Stimulated activated CD8-positive, alpha-beta memory T cell treated with anti-CD3 and anti-CD28 coated beads, Interleukin-2, amount 100 ng/mL, for 48 hours (primary cell): ENCODE measurements around the gene MAPK1IP1L.
"Not testable (repeated sequence)": the region's sequence is repeated elsewhere in the genome, so short reads cannot be mapped to it uniquely, and the experiment has no call there.

ENCODE experiments used
- DNase-seq, 2 donors: peaks; one replicate each; pipeline ENCODE4 v3.0.0-alpha.2; 2020; ENCODE audit warnings: low read depth in 2 of 2

Gene MAPK1IP1L

DNA sequence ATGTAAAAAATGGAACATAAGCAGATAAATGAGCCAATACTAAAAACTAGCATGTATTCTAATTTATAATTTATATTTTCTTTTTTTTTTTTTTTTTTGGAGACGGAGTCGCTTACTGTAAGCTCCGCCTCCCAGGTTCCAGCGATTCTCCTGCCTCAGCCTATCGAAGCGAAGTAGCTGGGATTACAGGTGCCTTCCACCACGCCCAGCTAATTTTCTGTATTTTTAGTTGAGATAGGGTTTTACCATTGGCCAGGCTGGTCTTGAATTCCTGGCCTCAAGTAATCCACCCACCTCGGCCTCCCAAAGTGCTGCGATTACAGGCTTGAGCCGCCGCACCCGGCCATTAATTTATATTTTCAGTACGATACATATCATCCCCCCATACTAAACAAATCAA lies 2.7 kb downstream of the MAPK1IP1L start:
- DNase-seq, result no peak

DNA sequence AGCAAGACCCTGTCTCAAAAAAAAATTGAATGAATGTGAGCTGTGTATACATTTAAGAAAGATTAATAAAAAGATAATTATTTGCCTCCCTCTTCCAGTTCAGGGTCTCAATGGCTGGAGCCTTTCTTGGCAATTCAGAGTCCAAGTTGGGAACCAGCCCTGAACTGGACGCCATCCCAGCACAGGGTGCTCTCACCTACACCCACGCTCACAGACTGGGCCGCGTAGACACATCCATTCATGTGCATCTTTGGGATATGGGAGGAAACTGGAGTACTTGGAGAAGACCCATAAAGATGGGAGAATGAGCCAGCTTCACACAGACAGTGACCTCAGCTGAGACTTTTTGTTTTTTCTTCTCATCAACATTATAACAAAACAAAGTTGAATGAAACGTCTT lies 6.5 kb downstream of the MAPK1IP1L start:
- no peak for DNase-seq

DNA sequence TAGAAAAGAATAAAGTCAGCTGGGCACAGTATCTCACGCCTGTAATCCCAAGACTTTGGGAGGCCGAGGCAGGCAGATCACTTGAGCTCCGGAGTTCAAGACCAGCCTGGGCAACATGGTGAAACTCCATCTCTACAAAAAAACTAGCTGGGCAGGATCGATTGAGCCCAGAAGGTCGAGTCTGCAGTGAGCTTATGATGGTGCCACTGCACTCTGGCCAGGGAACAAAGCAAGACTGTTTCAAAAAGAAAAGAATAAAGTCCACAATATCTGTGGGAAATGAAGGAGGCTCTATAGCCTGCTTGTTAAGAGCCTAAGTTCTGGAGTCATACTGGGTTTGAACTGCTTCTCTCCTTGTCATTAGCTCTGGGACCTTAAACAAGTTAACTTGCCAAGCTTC lies 7.9 kb downstream of the MAPK1IP1L start:
- DNase-seq, result no peak

DNA sequence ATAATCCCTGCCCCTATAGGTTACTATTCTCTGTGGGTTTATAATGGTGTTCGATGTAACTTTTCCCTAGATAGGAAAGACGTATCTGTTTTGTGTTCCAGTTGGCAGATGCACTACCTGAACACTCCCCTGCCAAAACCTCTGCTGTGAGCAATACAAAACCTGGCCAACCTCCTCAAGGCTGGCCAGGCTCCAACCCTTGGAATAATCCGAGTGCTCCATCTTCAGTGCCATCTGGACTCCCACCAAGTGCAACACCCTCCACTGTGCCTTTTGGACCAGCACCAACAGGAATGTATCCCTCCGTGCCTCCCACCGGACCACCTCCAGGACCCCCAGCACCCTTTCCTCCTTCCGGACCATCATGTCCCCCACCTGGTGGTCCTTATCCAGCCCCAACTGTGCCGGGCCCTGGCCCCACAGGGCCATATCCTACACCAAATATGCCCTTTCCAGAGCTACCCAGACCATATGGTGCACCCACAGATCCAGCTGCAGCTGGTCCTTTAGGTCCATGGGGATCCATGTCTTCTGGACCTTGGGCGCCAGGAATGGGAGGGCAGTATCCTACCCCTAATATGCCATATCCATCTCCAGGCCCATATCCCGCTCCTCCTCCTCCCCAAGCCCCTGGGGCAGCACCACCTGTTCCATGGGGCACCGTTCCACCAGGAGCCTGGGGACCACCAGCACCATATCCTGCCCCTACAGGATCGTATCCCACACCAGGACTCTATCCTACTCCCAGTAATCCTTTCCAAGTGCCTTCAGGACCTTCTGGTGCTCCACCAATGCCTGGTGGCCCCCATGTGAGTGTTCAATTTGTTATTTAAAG lies 11.3 kb downstream of the MAPK1IP1L start:
- DNase-seq, result no peak

DNA sequence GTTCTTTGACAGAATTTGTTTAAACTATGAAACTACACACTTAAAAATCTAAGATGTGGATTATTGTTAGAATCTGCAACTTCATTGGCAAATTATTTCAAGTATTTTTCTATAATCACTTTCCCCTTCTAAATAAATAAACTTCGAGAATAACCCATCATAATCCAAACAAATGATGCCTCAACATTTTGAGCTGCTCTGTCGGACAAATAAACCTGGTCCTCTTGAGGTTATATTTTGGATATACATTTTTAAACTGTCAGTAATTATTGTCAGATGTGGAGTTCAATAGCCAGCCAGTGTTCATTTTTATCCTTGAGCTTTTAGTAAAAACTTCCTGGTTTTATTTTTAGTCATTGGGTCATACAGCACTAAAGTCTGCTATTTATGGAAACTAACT lies 13.4 kb downstream of the MAPK1IP1L start:
- DNase-seq, result not testable (repeated sequence)

DNA sequence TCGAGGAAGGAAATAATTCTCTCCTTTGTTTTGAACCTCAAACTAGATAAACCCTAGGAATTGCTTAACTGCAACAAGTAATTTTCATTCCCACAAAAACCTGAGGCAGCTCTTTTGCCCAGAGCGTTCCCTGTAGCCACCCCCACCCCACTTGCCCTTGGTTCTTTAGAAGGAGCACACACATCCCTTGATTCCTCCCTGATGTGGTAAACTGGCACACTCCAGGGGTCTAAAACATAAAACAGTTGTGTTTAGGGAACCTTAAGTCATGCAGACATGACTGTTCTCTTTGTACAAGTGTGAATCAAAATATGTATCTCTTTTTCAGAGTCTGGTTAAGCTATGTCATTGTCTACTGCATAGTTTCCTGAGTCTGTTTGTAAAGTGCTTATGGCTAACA lies 14.0 kb downstream of the MAPK1IP1L start:
- no peak for DNase-seq

DNA sequence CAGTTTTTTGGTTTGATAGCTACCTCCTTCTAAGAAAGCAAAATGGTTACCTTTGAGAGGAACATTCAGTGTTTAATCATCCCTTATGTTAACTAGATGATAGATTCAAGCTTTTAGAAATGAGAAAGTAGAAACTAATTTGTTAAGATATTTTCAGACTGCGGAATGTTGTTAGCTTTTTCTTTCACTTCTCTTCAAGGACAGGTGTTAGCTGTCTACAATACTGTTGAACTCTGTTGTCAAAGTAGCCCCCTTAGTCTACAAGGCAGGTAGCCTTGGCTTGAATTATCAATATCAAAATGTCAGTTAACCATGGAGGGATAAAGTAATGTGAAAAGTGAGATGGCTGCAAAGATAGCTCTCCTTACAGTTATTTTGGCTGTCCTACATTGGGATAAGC lies 14.8 kb downstream of the MAPK1IP1L start:
- no peak for DNase-seq

DNA sequence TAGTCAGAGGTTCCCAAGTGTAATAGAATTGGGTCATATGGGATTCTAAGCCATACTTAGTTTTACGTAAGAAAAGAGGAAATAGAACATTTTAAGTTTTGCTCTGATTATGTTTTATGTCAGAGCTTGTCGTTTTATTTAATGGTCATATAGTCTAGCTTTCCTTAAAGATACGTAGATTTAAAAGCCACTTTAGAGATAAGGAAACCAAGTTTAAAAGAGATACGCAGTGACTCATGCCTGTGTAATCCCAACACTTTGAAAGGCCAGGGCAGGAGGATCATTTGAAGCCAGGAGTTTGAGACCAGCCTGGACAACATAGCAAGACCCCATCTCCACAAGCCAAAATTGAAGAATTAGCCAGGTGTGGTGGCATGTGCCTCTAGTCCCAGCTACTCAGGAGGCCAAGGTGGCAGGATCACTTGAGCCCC lies 19.5 kb downstream of the MAPK1IP1L start:
- DNase-seq, result no peak

DNA sequence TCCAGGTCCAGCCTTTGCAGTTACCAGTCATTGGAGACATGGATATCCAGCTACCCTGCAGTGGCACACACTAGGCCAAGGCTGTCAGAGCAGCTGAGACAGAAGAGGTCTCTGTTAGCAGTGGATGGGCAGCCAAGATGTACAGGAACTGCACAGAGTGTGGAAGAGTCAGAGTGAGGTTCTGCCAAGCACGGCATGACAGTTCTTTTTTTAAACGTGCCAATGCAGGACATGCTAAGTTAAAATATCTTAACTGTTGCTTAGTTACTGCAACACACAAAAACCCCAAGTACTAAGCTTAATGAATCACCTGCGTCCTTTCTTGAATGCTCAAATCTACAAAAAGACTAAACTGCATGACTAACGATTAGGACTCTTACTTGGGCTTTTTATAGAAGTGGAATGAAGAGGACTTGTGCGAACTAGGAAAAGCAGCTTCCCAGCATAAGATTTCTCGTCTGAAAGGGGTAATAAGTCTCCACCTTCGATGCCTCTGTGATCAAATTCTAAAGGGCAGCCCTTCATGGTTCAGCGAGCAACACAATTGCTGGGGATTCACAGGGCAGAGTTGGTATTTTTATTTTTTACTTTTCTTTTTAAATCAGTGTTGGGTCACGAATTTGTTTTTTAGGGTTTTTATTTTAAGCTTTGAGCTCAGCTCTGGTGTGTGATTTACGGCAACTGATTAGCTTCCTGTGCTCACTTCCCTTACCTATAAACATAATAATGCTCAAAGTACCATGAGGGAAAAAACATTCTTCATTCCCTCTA lies 20.6 kb downstream of the MAPK1IP1L start:
- DNase-seq, result no peak

DNA sequence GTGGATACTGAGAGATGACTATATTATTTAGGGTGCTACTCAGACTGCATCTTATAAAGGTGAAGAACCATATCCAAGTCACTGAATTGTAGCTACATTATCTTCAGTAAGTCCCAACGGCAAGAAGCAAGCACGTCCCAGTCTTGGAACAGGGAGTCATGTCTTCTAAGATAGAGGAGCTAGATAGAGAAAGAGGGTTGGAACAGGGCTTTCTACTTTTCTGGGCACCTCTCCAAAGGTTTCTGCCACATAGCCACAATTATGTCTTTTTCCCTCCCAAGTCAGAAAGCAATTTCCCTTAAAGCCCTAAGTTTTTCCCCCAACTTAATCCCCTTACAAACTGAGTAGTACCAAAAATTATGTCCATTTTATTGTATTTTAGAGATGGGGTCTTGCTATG lies 22.4 kb downstream of the MAPK1IP1L start:
- no peak for DNase-seq

DNA sequence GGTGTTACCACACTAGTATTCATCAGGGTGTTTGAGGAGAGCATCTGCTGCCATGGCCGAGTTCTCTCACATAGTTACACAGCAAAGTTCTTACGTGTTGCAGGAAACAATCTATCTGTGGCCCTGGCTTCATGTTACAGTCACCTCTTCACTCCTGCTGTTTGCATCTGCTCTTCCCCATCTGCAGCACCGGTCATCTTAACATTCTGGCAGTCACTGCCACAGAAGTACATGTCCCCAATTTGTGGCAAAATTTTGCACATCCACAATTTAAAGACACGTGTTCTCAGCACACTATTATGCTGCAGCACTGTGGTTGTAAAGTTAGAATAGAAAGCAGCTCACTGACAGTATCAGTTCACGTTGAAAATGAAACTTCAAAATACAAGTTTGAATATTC lies 23.2 kb downstream of the MAPK1IP1L start:
- DNase-seq, result no peak

DNA sequence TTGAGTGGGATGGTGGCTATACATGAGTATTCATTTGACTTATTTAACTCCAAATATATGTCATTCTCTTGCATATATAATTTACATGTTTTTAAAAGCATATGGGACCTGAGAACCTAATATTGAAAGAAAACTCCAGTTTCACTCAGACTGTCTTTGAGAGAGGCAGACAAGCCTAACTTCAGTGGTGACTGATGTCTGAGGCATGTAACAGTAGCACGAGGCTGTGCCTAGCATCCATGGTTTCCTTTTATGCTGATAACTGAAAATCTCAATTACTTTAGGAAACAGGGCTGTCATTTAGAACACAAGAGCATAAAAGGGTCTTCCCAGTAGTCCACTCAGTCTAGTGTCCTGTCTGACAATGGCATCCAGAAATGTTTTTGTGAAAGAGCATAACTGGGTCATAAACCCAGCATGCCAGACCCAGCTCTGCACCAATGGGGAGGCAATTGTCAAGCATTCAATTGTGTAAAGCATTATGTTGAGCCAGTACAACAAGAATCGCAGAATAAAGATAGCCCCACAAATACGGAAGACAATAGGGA lies 24.3 kb downstream of the MAPK1IP1L start:
- no peak for DNase-seq

DNA sequence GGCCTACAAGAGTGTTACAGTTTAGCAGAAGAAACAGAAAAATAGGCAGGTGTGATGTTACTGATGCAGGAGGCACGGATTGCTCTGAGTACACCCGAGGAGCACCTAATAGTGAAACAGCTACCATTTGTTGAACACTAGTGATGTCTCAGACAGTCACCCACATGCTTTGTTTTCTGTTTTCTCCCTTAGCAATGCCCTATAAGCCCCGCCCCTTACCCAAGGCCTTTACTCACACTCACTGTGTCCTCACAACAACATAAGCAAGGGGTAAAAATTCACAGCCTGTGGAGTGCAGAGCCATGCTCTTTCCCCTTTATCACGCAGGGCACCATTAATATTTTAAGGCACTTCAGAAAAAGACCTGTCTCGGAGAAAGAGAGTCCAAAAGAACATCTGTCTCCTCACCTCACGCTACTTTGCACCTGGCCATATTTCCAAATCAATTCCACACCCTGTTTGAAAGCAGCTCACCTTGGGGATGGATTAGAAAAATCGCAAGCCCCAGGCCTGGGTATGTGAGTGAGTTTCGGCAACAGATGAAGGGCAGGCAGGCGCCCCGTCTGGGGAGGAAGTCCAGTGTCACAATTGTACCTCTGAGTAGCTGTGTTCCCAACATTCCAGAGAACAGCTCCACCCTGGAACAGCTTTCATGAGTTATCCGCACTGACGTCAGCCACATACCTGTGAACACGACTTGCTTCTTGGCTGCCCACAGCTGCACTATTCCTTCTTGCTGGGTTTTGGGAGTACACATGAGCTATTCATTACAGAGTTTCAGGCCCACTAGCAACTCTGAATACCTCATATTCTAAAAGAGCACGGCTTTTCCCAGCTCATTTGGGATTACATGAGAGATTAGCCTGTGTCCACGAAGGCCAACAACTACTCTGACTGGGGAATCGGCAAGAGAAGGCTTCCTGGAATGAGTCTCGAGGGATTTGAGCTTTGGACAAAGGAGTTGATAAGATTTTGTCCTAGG lies 26.0 kb downstream of the MAPK1IP1L start:
- no peak for DNase-seq

DNA sequence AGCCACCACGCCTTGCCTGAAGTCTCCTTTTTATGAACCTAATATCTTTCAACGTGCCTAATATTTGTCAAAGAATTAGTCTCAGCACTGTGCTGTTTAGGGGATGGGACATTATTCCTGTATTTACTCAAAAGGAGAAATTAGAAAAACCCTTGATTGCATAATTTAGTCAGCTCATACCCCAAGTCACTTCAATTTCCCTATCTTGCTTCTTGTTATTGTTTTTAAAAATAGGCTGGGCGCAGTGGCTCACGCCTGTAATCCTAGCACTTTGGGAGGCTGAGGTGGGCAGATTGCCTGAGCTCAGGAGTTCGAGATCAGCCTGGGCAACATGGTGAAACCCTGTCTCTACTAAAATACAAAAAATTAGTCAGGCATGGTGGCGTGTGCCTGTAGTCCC lies 28.5 kb downstream of the MAPK1IP1L start:
- not testable (repeated sequence) for DNase-seq

DNA sequence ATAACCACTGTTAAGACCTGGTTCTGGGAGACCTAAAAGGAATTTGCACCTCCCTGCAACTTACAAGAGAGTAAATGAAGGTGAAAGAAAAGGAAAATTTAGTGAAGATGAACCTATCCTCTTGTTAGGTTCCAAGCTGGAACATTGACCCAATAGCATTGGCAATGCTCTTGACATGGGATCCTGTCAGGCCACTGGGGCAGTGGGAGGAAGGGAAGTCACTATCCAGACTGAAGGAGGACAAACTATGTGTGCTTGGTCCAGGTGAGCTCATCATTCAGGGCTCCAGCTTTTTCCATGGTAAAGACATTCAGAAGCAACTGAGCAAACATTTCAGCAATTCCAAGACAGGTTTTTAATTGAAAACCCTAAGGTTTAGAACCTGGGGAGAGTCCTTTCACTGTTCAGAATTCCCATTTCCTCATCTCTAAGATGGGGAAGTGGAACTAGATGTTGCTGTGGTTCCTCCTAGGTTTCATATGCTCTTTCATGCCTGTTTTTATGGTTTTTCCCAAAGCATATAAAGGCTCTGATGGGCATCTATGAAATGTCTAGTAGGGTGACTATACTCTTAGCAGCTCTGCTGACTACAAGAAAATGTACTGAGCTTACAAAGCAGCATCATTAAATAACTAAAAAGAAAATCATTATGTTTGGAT lies 33.1 kb downstream of the MAPK1IP1L start:
- no peak for DNase-seq

DNA sequence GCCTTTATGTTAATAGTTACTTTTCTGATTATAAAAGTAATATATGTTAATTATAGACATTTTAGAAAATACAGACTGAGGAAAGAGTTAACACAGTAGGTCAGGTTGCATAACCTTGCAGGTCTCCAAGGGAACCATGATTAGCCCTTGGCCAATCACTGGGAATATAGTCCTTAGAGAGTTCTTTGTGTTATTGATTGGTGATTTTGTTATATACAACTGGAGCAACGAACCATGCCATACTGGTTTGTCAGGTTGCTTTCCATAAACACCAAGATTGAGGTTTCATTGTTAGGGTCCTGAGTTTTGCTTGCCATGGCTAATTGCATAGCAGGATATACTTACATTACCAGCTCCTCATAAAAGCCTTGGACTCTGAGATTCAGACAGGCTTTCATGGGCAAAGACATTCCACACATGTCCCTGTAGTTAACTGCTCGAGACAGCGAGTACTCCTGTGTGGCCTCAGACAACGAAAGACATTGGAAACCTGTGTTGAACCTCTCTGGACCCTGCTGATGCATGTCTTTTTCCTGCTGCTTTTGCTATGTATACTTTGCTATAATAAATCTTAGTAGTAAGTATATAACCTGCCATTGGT lies 33.7 kb downstream of the MAPK1IP1L start:
- DNase-seq, result no peak

DNA sequence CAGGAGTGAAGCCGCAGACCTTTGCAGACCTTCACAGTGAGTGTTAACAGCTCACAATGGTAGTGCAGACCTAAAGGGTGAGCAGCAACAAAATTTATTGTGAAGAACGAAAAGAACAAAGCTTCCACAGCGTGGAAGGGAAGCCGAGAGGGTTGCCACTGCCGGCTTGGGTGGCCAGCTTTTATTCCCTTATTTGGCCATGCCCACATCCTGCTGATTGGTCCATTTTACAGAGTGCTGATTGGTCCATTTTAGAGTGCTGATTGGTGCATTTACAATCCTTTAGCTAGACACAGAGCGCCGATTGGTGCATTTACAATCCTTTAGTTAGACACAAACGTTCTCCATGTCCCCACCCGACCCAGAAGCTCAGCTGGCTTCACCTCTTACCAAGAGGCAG lies 35.5 kb downstream of the MAPK1IP1L start:
- DNase-seq, result no peak

DNA sequence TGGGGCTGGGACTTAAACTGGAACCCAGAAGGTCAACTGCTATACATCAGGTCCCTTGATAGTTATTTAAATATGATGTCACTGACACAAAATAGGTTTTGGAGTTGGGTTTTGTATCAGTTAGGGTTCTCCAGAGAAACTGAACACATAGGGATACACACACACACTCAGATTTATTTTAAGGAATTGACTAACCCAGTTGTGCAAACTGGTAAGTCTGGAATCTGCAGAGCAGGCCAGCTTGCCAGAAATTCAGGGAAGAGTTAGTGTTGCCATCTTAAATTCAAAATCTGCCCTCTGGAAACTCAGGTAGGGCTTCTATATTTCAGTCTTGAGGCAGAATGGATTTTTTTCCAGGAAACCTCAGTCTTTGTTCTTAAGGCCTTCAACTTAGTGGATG lies 36.9 kb downstream of the MAPK1IP1L start:
- no peak for DNase-seq

DNA sequence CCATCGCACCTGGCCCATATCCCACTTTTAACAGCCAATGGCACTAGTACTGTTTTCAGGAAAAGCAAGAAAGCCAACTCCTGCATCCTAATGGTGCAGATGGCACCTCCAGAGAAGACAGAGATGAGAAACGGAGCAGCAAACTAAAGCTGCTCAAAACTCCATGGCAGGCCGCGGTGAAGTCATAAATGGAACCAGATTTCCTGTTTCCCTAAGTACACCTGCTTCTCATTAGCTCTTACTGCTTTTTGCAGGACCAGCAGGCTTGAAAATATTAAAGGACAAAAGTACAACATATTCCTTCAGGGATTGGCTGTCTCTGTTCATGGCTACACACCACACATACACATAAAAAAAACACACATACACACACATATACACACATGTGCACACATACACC lies 40.9 kb downstream of the MAPK1IP1L start:
- DNase-seq, result no peak

DNA sequence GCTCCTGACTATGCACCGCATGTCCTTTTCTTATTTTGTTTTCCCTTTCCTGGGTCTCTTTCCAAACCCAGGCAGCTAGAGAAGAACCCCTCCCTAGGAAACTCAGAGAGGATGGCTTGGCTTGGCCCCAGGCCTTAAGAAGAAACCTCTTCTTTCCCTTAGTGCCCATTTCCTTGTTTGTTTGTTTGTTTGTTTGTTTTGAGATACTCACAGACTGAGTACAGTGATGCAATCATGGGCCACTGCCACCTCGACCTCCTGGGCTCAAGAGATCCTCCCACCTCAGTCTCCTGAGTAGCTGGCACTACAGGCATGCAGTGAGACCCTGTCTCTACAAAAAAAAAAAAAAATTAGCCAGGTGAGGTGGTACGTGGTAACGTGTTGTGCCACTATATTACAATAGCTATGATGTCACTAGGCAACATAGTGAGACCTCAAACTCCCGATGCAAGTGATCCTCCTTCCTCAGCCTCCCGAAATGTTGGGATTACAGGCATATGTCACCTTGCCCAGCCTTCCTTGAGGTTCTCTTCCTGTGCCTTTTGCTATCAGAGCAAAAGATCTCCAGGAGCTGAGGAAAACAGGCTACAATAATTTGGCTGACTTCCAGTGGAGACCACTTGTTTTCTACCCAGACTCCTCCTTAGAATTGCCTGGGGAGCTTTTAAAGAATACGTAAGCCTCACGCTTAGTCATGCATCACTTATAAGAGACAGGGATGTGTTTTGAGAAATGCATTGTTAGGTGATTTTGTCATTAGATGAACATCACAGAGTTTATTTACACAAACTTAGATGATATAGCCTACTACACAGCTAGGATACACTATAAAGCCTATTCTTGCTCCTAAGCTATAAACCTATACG lies 43.1 kb downstream of the MAPK1IP1L start:
- no peak for DNase-seq
